Hindlimb muscle (tissue), 1 donor: ENCODE data around the gene LRP1-AS. TPM values are rescaled to one million over a fixed set of nuclear protein-coding genes. Genes with fewer than 3 reads are reported as not detected.

Experiments used
- DNase-seq: peaks from one replicate; pipeline ENCODE4 v3.0.0-alpha.2; 2013
- polyA plus RNA-seq: library from polyadenylated mRNA; unstranded; fragments of 120-200 nt; gene quantifications from one replicate; pipeline ENCODE4 v1.2.1, GENCODE V29; 2013; ENCODE audit not compliant: insufficient read length

Gene LRP1-AS
- polyA plus RNA-seq, 1 donor = 0.45 TPM

DNA sequence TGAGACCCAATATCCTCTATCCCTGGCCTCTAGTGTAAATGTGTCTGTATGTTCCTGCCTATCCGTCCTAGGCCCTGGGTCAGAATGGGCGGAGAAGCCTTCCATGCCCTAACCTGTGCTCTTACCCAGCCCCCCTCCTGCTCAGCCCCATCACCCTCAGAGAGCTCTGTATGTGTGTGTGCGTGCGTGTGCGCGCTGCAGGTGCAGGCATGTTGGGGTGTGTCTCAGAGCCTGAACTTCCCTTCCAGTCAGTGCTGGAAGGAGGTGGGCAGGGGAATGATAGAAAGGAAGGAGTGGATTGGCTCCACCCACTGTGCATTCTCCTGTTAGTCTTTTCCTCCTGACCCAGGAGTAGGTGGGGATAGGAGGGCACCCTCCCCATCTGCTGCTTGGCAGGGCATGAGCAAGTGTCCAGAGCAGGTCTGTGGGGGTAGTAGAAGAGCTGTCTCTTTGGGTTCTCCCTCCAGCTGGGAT lies 51.3 kb downstream of the LRP1-AS start:
- DNase-seq = no peak

DNA sequence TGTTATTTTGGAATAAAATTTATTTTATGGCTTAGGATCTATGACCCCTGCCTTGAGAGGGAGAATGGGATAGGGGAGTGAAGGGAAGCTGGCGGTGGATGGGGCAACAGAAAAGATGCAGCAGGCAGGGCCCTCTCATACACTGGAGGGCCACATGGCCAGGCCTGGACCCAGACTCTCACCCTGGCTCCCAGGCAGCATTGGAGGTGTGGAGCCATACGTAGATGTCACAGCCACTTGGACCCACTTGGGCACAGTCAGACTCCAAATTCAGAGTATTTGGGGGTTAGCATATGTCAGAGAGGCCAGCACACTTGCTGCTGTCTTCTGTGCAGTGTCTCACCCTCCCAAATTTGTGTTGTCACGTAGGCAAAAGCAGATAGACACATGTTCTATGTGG lies 52.0 kb downstream of the LRP1-AS start:
- no peak for DNase-seq

Other genes starting within 250 kb of the LRP1-AS start
- gene SDR9C7, start 213.2 kb downstream of the LRP1-AS start, polyA plus RNA-seq = 0.36 TPM
- gene RDH16, start 190.0 kb downstream of the LRP1-AS start, polyA plus RNA-seq = 0.57 TPM
- gene ZBTB39, start 141.1 kb downstream of the LRP1-AS start, polyA plus RNA-seq = 4.6 TPM
- not detected for gene TAC3, start 131.1 kb downstream of the LRP1-AS start, polyA plus RNA-seq
- gene MYO1A, start 97.5 kb downstream of the LRP1-AS start, polyA plus RNA-seq = 0.57 TPM
- gene NEMP1, start 68.8 kb downstream of the LRP1-AS start, polyA plus RNA-seq = 17.9 TPM
- 37.2 TPM for gene NAB2, start 58.5 kb downstream of the LRP1-AS start, polyA plus RNA-seq
- gene STAT6, start 36.3 kb downstream of the LRP1-AS start, polyA plus RNA-seq = 43.1 TPM
- 130 TPM for gene LRP1, start 19.1 kb downstream of the LRP1-AS start, polyA plus RNA-seq
- 2.7 TPM for gene NXPH4, start 69.2 kb upstream of the LRP1-AS start, polyA plus RNA-seq
- 65.1 TPM for gene SHMT2, start 82.1 kb upstream of the LRP1-AS start, polyA plus RNA-seq
- gene STAC3, start 103.6 kb upstream of the LRP1-AS start, polyA plus RNA-seq = 476 TPM